NCI-H2029 (cell line): ENCODE results near the gene RNASEH2C.
"Not testable (repeated sequence)": the region's sequence is repeated elsewhere in the genome, so short reads cannot be mapped to it uniquely, and the experiment has no call there.

Source experiments
- DNase-seq: peaks from one replicate; lab custom pipeline; 2025; lab: John Stamatoyannopoulos, UW

The RNASEH2C gene

DNA sequence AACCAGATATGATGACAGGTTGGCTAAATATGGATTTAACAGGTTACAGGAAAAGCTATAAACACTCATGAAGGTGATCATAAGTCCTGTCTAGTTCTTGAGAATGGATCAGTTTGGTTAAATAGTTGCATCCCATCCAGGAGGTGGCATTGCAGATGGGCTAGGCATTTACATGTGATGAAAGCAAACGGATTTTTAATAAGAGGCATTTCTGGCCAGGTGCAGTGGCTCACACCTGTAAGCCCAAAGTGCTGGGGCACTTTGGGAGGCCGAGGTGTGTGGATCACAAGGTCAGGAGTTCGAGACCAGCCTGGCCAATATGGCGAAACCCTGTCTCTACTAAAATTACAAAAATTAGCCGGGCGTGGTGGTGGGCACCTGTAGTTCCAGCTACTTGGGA is 37.1 kb downstream of the RNASEH2C start:
- DNase-seq: not testable (repeated sequence)

- DNase-seq: no peak
These were observed 40.3 kb downstream of the RNASEH2C start for GRCh38 chr11:65680192-65680743.

- no peak for DNase-seq
These were observed 47.6 kb downstream of the RNASEH2C start for GRCh38 chr11:65672982-65673381.

DNA sequence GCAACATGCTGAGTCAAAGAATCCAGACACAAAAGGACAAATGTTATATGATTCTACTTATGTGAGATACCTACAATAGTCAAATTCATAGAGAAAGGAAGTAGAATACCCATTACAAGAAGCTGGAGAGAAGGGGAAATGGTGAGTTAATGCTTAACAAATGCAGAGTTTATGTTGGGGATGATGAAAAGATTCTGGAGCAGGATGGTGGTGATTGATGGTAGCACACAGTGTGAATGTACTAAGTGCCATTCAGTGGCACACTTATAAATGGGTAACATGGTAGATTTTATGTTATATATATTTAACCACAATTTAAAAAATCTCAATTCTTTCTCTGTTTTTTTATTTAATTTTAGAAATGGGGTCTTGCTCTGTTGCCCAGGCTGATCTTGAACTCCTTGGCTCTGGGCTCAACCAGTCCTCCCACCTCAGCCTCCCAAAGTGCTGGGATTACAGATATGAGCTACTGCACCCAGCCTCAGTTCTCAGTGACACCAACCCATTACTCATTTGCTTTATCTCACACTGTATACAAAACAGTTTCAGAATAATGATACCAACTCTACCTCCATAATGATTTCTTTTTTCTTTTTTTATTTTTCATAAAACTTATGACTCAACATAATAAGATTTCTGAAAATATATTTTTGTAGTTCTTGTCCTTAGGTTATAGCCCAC is 48.3 kb downstream of the RNASEH2C start:
- no peak for DNase-seq
